Pancreas (tissue), 10 donors: ENCODE measurements around the gene ZNF407. TPM values are rescaled to one million over a fixed set of nuclear protein-coding genes. Genes with fewer than 3 reads are reported as not detected.

Source experiments
- ATAC-seq, 4 donors: fragments of 200-7000 bp; cut with Tn5 transposase; one replicate each; pipeline versions ENCODE4 v1.8.0 to v1.9.1; 2020; ENCODE audit warnings: mild to moderate bottlenecking in 4 of 4, moderate library complexity in 4 of 4
- DNase-seq, 6 donors: peaks; one replicate each; pipeline ENCODE4 v3.0.0-alpha.2; 2020
- FAIRE-seq: peaks from 2 replicates; lab custom pipeline; 2012; peaks lifted over from hg19 to GRCh38; lab: Jason Lieb, UNC
- H3K27ac ChIP-seq, 4 donors: fragments of 200-600 bp; sonication (generic); 1 replicate in 3 of 4; 2 replicates in 1 of 4; pipeline versions ENCODE4 v1.5.0 to v1.8.0; 2020
- H3K27me3 ChIP-seq, 4 donors: fragments of 200-600 bp; one replicate each; pipeline ENCODE4 v1.8.0; 2021
- H3K36me3 ChIP-seq, 3 donors: fragments of 200-600 bp; sonication (generic) in 1 of 3; one replicate each; pipeline versions ENCODE4 v1.5.0 to v1.8.0; 2020 to 2021
- H3K4me1 ChIP-seq, 3 donors: fragments of 200-600 bp; one replicate each; pipeline ENCODE4 v1.8.0; 2021
- H3K4me3 ChIP-seq, 4 donors: fragments of 200-600 bp; sonication (generic) in 2 of 4; one replicate each; pipeline versions ENCODE4 v1.5.0 to v1.8.0; 2020 to 2021
- H3K9me3 ChIP-seq, 4 donors: fragments of 200-600 bp; one replicate each; pipeline ENCODE4 v1.8.0; 2021
- WGBS, 2 donors: extraction: QIAGEN DNeasy Blood & Tissue Kit; methylation state at CpG; one replicate each; pipeline ENCODE4 v1.1.7; 2013; 5-methylcytosine and 5-hydroxymethylcytosine counted together
- intact Hi-C, 3 donors: fragments of 100-400 bp; cut with DNase I; formaldehyde crosslinking; loops; one replicate each; pipeline versions ENCODE4 v1.11.1 to v1.14.2; 2022
- polyA plus RNA-seq, 2 donors: library from polyadenylated mRNA; stranded (reverse); fragments of 200-250 nt; gene quantifications; one replicate each; pipeline ENCODE4 v1.2.3, GENCODE V29; 2013
- total RNA-seq, 6 donors: library from RNA; stranded (reverse); fragmentation: NEBNext Ultra II Directional in 4 of 6; extraction: Animal tissue kit (Norgen Biotek cat#: 25700) in 4 of 6; gene quantifications; one replicate each; pipeline versions ENCODE4 v1.2.1 to v1.2.4, GENCODE V29; 2021 to 2023
- TF ChIP-seq, protein P1 (sequence below), 4 donors: fragments of 200-600 bp; sonication (generic) in 3 of 4; IDR thresholded peaks; one replicate each; pipeline versions ENCODE4 v1.5.0 to v1.8.0; 2021; ENCODE audit warnings: antibody characterized with exemption in 4 of 4
- donor health status: healthy with polysubstance abuse.
- donor health status: DM: no; HTN: no; CAD: no; lungs with moderate emphysema.
- donor health status: DM: no; HTN: no; CAD: no.
- donor health status: control.
- donor health status: control.
- donor health status: Bipolar disorder and iron deficiency.
- donor health status: DM: yes; HTN: yes; CAD: no.
- donor health status: DM: no; HTN: no; CAD: no.
- donor health status: DM: no; HTN: no; CAD: no.
- donor health status: DM: yes; HTN: yes; CAD: no.

The ZNF407 gene
- total and polyA plus RNA-seq, 8 donors: 2.7 to 10.0 (median 4.9) TPM

DNA sequence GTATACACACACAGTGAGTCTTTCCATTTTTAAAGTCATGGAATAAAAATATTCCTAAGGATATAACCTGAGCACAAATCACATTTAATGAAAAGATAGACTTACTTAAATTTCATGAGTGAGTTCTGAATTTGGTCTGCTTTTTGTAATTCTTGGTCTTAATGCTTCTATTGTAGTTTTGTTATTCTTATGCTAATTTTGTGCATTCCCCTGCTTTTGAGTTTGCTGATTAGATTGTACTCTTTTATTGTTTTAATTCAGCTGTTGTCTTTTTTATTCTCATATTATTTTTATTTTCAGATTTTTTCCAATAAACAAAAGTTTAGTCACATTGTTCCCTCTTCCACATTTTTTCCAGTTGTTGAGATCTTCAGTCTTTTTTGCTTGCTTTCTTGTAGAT, 202.4 kb downstream of the ZNF407 start:
- no peak overlapping the region for H3K27ac ChIP-seq
- intact Hi-C loops: no loop called here
- H3K9me3 ChIP-seq: no peaks in the 10 kb centered on the region
- TF ChIP-seq, protein P1, sequence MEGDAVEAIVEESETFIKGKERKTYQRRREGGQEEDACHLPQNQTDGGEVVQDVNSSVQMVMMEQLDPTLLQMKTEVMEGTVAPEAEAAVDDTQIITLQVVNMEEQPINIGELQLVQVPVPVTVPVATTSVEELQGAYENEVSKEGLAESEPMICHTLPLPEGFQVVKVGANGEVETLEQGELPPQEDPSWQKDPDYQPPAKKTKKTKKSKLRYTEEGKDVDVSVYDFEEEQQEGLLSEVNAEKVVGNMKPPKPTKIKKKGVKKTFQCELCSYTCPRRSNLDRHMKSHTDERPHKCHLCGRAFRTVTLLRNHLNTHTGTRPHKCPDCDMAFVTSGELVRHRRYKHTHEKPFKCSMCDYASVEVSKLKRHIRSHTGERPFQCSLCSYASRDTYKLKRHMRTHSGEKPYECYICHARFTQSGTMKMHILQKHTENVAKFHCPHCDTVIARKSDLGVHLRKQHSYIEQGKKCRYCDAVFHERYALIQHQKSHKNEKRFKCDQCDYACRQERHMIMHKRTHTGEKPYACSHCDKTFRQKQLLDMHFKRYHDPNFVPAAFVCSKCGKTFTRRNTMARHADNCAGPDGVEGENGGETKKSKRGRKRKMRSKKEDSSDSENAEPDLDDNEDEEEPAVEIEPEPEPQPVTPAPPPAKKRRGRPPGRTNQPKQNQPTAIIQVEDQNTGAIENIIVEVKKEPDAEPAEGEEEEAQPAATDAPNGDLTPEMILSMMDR (IDR thresholded peaks at IDR 0.05): no peak
- H3K4me3 ChIP-seq: no peak overlapping the region
- DNase-seq (no peak), ATAC-seq (no peak), FAIRE-seq (no peak)
- H3K36me3 ChIP-seq: no peaks in the 10 kb centered on the region
- no peaks in the 10 kb centered on the region for H3K27me3 ChIP-seq
- H3K4me1 ChIP-seq: peaks cover 0 to 5% (median 4%) of the 10 kb centered on the region in 3 donors

DNA sequence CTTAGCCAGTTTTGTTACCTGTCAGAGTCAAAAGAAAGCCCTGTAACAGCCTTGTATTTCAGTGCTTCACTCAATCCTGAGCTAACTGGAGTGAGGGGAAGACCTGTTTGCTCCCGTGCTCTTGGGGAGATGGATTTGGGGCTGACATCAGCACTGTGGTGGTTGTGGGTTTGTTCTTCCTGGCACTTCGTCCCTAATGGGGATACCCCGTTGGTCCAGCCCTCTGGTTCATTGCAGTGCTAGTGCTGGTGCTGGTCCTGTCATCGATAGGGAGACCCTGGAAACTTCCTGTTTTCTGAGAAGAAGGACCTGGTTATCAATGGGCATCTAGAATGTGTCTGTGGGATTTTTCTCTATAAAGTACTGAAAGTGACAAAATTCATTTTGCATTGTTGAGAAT, 205.4 kb downstream of the ZNF407 start:
- intact Hi-C loops: no loop called here
- peaks cover 0 to 7% (median 4%) of the 10 kb centered on the region in 3 donors for H3K4me1 ChIP-seq
- H3K27ac ChIP-seq: no peak overlapping the region
- H3K9me3 ChIP-seq: no peaks in the 10 kb centered on the region
- ATAC-seq (no peak), DNase-seq (no peak), FAIRE-seq (no peak)
- no peaks in the 10 kb centered on the region for H3K36me3 ChIP-seq
- TF ChIP-seq, protein P1 (IDR thresholded peaks at IDR 0.05): no peak
- no peak overlapping the region for H3K4me3 ChIP-seq
- no peaks in the 10 kb centered on the region for H3K27me3 ChIP-seq
- 79 to 80% methylated on average over 4 of the region's 4 CpGs for WGBS, 2 donors

DNA sequence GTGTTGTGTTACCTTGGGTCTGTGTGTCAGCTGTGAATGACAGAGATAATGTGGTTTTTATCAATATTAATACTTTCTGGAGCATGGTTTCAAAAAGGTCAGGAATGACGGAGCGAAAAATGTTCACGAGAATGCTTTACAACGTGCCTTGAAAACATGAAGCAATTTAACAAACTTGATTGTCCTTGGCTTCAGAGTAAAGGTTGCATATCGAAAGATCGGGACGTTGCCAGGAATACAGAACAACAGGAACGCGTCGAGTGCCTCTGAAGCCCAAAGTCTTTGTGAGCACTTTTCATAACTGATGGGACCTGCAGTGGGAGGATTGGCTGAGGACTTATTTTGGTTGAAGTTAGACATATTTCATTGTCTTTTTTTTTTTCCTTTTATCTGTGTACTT, 206.1 kb downstream of the ZNF407 start:
- no peaks in the 10 kb centered on the region for H3K27me3 ChIP-seq
- DNase-seq (no peak), FAIRE-seq (no peak), ATAC-seq (peak; percentile 28 to 74 (median 58))
- intact Hi-C loops: no loop called here
- WGBS, 2 donors: 9 to 13% methylated on average over 10 of the region's 10 CpGs
- H3K4me3 ChIP-seq: peak overlapping the region in 2 of 4 donors; percentile 4 to 13
- TF ChIP-seq, protein P1 (IDR thresholded peaks at IDR 0.05): no peak
- H3K27ac ChIP-seq: no peak overlapping the region
- H3K36me3 ChIP-seq: no peaks in the 10 kb centered on the region
- no peaks in the 10 kb centered on the region for H3K9me3 ChIP-seq
- peaks cover 0 to 7% (median 4%) of the 10 kb centered on the region in 3 donors for H3K4me1 ChIP-seq

DNA sequence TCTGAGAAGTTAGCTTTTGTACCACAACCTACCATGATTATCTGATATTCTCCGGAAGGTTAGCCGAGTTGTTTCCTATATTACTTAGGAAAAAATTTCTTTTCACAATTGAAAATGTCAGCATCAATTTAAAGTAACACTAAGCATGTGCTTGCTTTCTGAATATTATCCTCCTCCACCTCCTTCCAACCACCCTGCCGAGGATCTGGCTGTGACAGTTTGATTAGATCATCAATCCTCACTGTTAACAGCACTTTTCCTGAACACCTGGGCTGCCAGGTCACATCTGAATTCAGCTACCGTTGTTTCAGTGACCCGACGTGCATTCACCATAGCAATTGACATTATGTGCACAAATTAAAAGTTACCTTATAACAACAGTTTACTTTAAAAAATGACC, 207.0 kb downstream of the ZNF407 start:
- peak in 1 of 4 donors; percentile 47 for ATAC-seq
- intact Hi-C loops: no loop called here

DNA sequence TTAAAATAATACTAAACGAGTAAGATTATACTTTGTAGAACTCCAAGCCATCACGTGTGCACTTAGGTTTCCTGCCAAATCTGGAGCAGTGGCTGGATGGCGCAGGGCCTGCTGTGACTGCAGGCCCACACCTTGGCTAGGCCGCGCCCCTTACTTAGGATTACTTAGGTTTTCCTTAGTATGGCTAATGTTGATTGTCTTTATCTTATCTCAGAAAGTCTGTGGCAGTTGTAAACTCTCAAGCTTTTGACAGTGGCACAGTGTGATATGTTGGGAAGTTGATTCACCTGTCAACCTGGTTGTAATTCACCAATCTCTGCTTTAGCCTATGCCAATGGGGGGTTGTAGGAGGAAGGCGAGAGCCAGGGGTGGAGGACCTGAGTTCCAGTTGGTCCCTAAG, 208.4 kb downstream of the ZNF407 start:
- peak in 2 of 4 donors; percentile 48 to 60 for ATAC-seq
- Histone ChIP-seq H3K27ac (peak overlapping the region in 1 of 4 donors; percentile 13), H3K4me1 (peaks cover 0 to 7% (median 4%) of the 10 kb centered on the region in 3 donors), H3K27me3 (no peaks in the 10 kb centered on the region), H3K4me3 (no peak overlapping the region), H3K36me3 (no peaks in the 10 kb centered on the region), H3K9me3 (no peaks in the 10 kb centered on the region)
- 77 to 78% methylated on average over 6 of the region's 6 CpGs for WGBS, 2 donors
- no peak for DNase-seq
- FAIRE-seq: no peak
- intact Hi-C loops: no loop called here
- TF ChIP-seq, protein P1 (IDR thresholded peaks at IDR 0.05): no peak

More for the DNA sequence above, 207.0 kb downstream of the ZNF407 start:
- H3K27ac ChIP-seq: no peak overlapping the region
- H3K4me1 ChIP-seq: peaks cover 0 to 7% (median 4%) of the 10 kb centered on the region in 3 donors
- DNase-seq: no peak
- H3K27me3 ChIP-seq: no peaks in the 10 kb centered on the region
- 55 to 61% methylated on average over 6 of the region's 6 CpGs for WGBS, 2 donors
- H3K9me3 ChIP-seq: no peaks in the 10 kb centered on the region
- no peak overlapping the region for H3K4me3 ChIP-seq
- FAIRE-seq: no peak
- no peaks in the 10 kb centered on the region for H3K36me3 ChIP-seq
- TF ChIP-seq, protein P1 (IDR thresholded peaks at IDR 0.05): no peak
